Loucy (cell line): Measurements from ENCODE around the gene SPANXN2.

Experiments
- H2AFZ ChIP-seq: fragments of 200-600 bp; sonication (generic); 2 replicates; pipeline ENCODE4 v1.6.0; 2016; ENCODE audit warnings: antibody characterized with exemption, mild to moderate bottlenecking, low read length, moderate library complexity
- H3F3A ChIP-seq: fragments of 200-600 bp; 2 replicates; pipeline ENCODE4 v1.6.0; 2016; ENCODE audit warnings: antibody characterized with exemption, low read depth, mild to moderate bottlenecking
- H3K27me3 ChIP-seq: fragments of 200-600 bp; sonication (generic); 2 replicates; pipeline ENCODE4 v1.6.1; 2014; ENCODE audit warnings: low read length, mild to moderate bottlenecking; ENCODE audit not compliant: insufficient read depth, poor library complexity, severe bottlenecking
- H3K36me3 ChIP-seq: fragments of 200-600 bp; sonication (generic); 2 replicates; pipeline ENCODE4 v1.6.1; 2016; ENCODE audit warnings: low read length; ENCODE audit not compliant: insufficient read depth
- H3K4me1 ChIP-seq: fragments of 200-600 bp; sonication (generic); 2 replicates; pipeline ENCODE4 v1.5.1; 2014; ENCODE audit warnings: low read length, mild to moderate bottlenecking; ENCODE audit not compliant: insufficient read depth, poor library complexity, severe bottlenecking
- H3K4me2 ChIP-seq: fragments of 200-600 bp; sonication (generic); 2 replicates; pipeline ENCODE4 v1.6.0; 2014; ENCODE audit warnings: antibody characterized with exemption, low read length, low read depth, mild to moderate bottlenecking; ENCODE audit not compliant: poor library complexity, severe bottlenecking
- H3K4me3 ChIP-seq: fragments of 200-600 bp; sonication (generic); 2 replicates; pipeline ENCODE4 v1.5.1; 2014; ENCODE audit warnings: low read length, mild to moderate bottlenecking, mixed read lengths; ENCODE audit not compliant: poor library complexity, severe bottlenecking
- H3K79me2 ChIP-seq: fragments of 200-600 bp; sonication (generic); 2 replicates; pipeline ENCODE4 v1.6.1; 2014; ENCODE audit warnings: low read length; ENCODE audit not compliant: insufficient read depth
- H3K9ac ChIP-seq: fragments of 200-600 bp; sonication (generic); 2 replicates; pipeline ENCODE4 v1.6.0; 2014; ENCODE audit warnings: mild to moderate bottlenecking, low read depth, low read length, moderate library complexity; ENCODE audit not compliant: poor library complexity, severe bottlenecking
- H3K9me2 ChIP-seq: fragments of 200-600 bp; sonication (generic); replicated peaks from 2 replicates; pipeline ENCODE4 v1.6.1; 2016; ENCODE audit warnings: low read depth, low read length, mixed read lengths
- H3K9me3 ChIP-seq: fragments of 200-600 bp; sonication (generic); 2 replicates; pipeline ENCODE4 v1.6.1; 2014; ENCODE audit warnings: mild to moderate bottlenecking, antibody characterized with exemption, low read length, low read depth; ENCODE audit not compliant: insufficient read depth
- H4K20me1 ChIP-seq: fragments of 200-600 bp; sonication (generic); 2 replicates; pipeline ENCODE4 v1.6.0; 2014; ENCODE audit warnings: antibody characterized with exemption, low read length, mild to moderate bottlenecking; ENCODE audit not compliant: insufficient read depth, poor library complexity, severe bottlenecking
- EZH2phosphoT487 ChIP-seq: fragments of 200-600 bp; IDR thresholded peaks from 2 replicates; pipeline ENCODE4 v1.6.1; 2018; ENCODE audit warnings: antibody characterized with exemption, mild to moderate bottlenecking, moderate library complexity, borderline replicate concordance
- TF ChIP-seq, protein P1 (sequence below): fragments of 200-600 bp; sonication (generic); conservative IDR thresholded peaks from 2 replicates; pipeline ENCODE4 v1.5.1; 2014; ENCODE audit warnings: mild to moderate bottlenecking, antibody characterized with exemption, low read length

The SPANXN2 gene

DNA sequence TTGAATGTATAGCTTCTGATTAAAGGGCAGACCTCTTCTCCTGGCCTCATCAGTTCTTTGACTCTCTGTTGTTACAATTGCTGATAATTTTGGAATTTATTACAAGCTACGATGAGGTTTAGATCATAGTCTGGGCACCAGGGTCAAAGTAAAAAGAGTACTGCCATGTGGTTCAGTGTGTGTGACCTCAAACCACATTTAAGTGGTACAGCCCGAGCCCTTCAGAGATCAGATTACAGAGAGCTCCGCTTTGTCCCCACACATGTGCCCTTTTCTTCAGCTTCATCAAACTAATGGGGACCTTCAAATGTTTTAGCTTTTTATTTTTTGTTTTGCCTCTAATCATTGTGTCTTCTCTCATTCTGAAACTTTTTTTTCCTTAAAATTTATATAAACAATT lies 37.1 kb downstream of the SPANXN2 start:
- no peaks in the 10 kb centered on the region for H3K9me3 ChIP-seq

DNA sequence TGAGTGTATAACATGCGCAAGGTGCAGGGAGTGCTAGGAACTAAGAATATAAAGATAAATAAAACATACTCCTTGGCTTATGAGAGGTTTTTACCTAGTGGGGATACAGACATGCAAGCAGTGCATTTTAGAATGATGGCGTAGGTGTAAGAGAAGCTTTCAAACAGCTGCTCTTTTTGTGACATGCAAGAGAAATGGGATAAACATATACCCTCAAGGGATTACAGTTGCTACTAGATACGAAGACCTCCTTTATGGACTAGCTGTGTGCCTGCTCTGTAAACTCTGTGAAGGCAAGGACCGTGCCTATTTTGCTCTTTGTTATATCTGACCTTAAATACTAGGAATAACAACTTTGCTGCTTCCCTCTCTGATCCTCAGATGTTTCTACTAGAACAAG lies 45.6 kb downstream of the SPANXN2 start:
- Histone ChIP-seq H3K27me3 (no peaks in the 10 kb centered on the region), H3K4me3 (no peak overlapping the region), H3K36me3 (no peaks in the 10 kb centered on the region), H3K4me2 (no peak overlapping the region), H3F3A (no peaks in the 10 kb centered on the region), H3K4me1 (no peaks in the 10 kb centered on the region), H3K9ac (no peak overlapping the region), H2AFZ (no peak overlapping the region), H3K9me2 (no peaks in the 10 kb centered on the region), H3K79me2 (no peaks in the 10 kb centered on the region), H4K20me1 (no peaks in the 10 kb centered on the region), H3K9me3 (no peaks in the 10 kb centered on the region)
- TF ChIP-seq EZH2phosphoT487: no peak
- TF ChIP-seq, protein P1, sequence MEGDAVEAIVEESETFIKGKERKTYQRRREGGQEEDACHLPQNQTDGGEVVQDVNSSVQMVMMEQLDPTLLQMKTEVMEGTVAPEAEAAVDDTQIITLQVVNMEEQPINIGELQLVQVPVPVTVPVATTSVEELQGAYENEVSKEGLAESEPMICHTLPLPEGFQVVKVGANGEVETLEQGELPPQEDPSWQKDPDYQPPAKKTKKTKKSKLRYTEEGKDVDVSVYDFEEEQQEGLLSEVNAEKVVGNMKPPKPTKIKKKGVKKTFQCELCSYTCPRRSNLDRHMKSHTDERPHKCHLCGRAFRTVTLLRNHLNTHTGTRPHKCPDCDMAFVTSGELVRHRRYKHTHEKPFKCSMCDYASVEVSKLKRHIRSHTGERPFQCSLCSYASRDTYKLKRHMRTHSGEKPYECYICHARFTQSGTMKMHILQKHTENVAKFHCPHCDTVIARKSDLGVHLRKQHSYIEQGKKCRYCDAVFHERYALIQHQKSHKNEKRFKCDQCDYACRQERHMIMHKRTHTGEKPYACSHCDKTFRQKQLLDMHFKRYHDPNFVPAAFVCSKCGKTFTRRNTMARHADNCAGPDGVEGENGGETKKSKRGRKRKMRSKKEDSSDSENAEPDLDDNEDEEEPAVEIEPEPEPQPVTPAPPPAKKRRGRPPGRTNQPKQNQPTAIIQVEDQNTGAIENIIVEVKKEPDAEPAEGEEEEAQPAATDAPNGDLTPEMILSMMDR: no peak

More for the DNA sequence above, 37.1 kb downstream of the SPANXN2 start:
- no peaks in the 10 kb centered on the region for H3K9me2 ChIP-seq
- H3K4me3 ChIP-seq: no peak overlapping the region
- H3K27me3 ChIP-seq: no peaks in the 10 kb centered on the region
- TF ChIP-seq EZH2phosphoT487: no peak
- TF ChIP-seq, protein P1: no peak
- H2AFZ ChIP-seq: no peak overlapping the region
- H3K79me2 ChIP-seq: no peaks in the 10 kb centered on the region
- no peak overlapping the region for H3K4me2 ChIP-seq
- no peaks in the 10 kb centered on the region for H4K20me1 ChIP-seq
- H3F3A ChIP-seq: no peaks in the 10 kb centered on the region
- no peak overlapping the region for H3K9ac ChIP-seq
- H3K4me1 ChIP-seq: no peaks in the 10 kb centered on the region
- no peaks in the 10 kb centered on the region for H3K36me3 ChIP-seq

DNA sequence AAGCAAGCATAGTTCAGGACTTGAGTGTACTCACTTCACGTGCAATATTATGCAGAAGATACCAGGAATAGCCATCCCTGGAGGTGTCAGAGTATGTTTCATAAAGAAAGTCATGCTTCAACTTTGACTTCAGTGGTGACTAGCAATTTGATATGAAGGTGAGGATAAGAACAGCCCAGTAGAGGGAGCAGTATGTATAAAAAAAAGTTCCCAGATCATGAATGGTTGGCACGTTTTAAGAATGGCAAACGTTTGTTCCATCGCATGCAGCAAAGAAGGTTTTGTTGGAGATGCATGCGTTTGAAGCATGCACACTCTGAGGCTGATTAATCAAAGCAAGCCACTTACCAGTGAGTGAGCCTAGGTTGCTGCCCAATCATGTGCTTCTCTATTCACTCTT lies 51.2 kb downstream of the SPANXN2 start:
- Histone ChIP-seq H3F3A (no peaks in the 10 kb centered on the region), H3K4me1 (no peaks in the 10 kb centered on the region), H3K9me3 (no peaks in the 10 kb centered on the region), H3K9ac (no peak overlapping the region), H3K9me2 (no peaks in the 10 kb centered on the region), H3K79me2 (no peaks in the 10 kb centered on the region), H2AFZ (no peak overlapping the region), H3K36me3 (no peaks in the 10 kb centered on the region), H3K4me3 (peak overlapping the region; percentile 25), H4K20me1 (no peaks in the 10 kb centered on the region), H3K4me2 (peak overlapping the region; percentile 31), H3K27me3 (no peaks in the 10 kb centered on the region)
- TF ChIP-seq, protein P1: peak; percentile 51
- TF ChIP-seq EZH2phosphoT487: no peak
